SU-DHL-6 (cell line): ENCODE results near the gene CKAP2L.

Experiments used
- H2AFZ ChIP-seq: fragments of 200-600 bp; sonication (generic); 2 replicates; pipeline ENCODE4 v1.6.1; 2014; ENCODE audit warnings: low read depth, mild to moderate bottlenecking, moderate library complexity, mixed read lengths, antibody characterized with exemption, low read length; ENCODE audit not compliant: severe bottlenecking
- H3F3A ChIP-seq: fragments of 200-600 bp; shearing (Covaris generic); 2 replicates; pipeline ENCODE4 v1.6.0; 2016; ENCODE audit warnings: antibody characterized with exemption, mild to moderate bottlenecking; ENCODE audit not compliant: insufficient read depth
- H3K27ac ChIP-seq: fragments of 200-600 bp; sonication (generic); 2 replicates; pipeline ENCODE4 v1.5.1; 2016; ENCODE audit warnings: low read depth, mild to moderate bottlenecking, low read length, moderate library complexity, mixed read lengths
- H3K27me3 ChIP-seq: fragments of 200-600 bp; sonication (generic), shearing (Covaris generic); 2 replicates; pipeline ENCODE4 v1.6.0; 2014; ENCODE audit warnings: mild to moderate bottlenecking, low read length
- H3K36me3 ChIP-seq: fragments of 200-600 bp; sonication (generic); 2 replicates; pipeline ENCODE4 v1.6.1; 2014; ENCODE audit warnings: mild to moderate bottlenecking, low read length, mixed read lengths
- H3K4me2 ChIP-seq: fragments of 300-600, 200-600 bp; shearing (Covaris generic), sonication (generic); 2 replicates; pipeline ENCODE4 v1.6.0; 2014; ENCODE audit warnings: low read length, low read depth, mild to moderate bottlenecking; ENCODE audit not compliant: poor library complexity, severe bottlenecking
- H3K4me3 ChIP-seq: fragments of 200-600 bp; sonication (generic); 2 replicates; pipeline ENCODE4 v1.5.1; 2014; ENCODE audit warnings: antibody characterized with exemption, low read length, mild to moderate bottlenecking, mixed read lengths; ENCODE audit not compliant: insufficient read depth, poor library complexity, severe bottlenecking
- H3K79me2 ChIP-seq: fragments of 200-600 bp; sonication (generic); 2 replicates; pipeline ENCODE4 v1.6.1; 2014; ENCODE audit warnings: mild to moderate bottlenecking, low read length, moderate library complexity; ENCODE audit not compliant: insufficient read depth
- H3K9ac ChIP-seq: fragments of 200-600 bp; sonication (generic); 2 replicates; pipeline ENCODE4 v1.7.0; 2014; ENCODE audit warnings: mild to moderate bottlenecking, low read length
- H3K9me2 ChIP-seq: fragments of 200-600 bp; sonication (generic); replicated peaks from 2 replicates; pipeline ENCODE4 v1.6.1; 2014; ENCODE audit warnings: low read length; ENCODE audit not compliant: insufficient read depth
- H3K9me3 ChIP-seq: fragments of 200-600 bp; sonication (generic); 2 replicates; pipeline ENCODE4 v1.6.1; 2014; ENCODE audit warnings: low read length, mixed read lengths; ENCODE audit not compliant: insufficient read depth
- H4K20me1 ChIP-seq: fragments of 200-600 bp; sonication (generic); 2 replicates; pipeline ENCODE4 v1.6.1; 2014; ENCODE audit warnings: low read depth, mild to moderate bottlenecking, antibody characterized with exemption, low read length, moderate library complexity, mixed read lengths
- EZH2phosphoT487 ChIP-seq: fragments of 200-600 bp; sonication (generic), shearing (Covaris generic); conservative IDR thresholded peaks from 2 replicates; pipeline ENCODE4 v1.6.1; 2018; ENCODE audit warnings: mild to moderate bottlenecking, antibody characterized with exemption, low read length, moderate library complexity, mixed read lengths
- TF ChIP-seq, protein P1 (sequence below): fragments of 200-600 bp; sonication (generic); IDR thresholded peaks from one replicate; pipeline ENCODE4 v1.5.1; 2017; ENCODE audit warnings: antibody characterized with exemption, mild to moderate bottlenecking, low read length, moderate library complexity; ENCODE audit not compliant: insufficient read depth, poor library complexity, severe bottlenecking

Gene CKAP2L

DNA sequence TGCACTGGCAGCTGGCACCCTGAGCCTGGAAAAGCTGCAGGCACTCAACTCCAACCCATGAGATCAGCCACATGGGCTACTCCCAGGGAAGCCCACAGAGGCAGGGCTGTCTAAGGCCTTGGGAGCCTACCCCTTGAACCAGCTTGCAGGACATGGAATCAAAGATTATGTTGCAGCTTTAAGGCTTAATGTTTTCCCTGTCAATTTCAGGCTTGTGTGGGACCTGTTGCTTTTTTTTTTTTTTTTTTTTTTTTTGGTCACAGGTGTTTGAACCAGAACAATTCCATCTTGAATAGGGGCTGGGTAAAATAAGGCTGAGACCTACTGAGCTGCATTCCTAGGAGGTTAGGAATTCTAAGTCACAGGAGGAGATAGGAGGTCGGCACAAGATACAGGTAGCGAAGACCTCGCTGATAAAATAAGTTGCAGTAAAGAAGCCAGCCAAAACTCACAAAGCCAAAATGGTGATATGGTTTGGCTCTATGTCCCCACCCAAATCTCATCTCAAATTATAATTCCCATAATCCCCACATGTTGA, 27.4 kb upstream of the CKAP2L start:
- H3K9me2 ChIP-seq: no peaks in the 10 kb centered on the region; the same call in 1 of the 2 replicates
- no peaks in the 10 kb centered on the region for H3K36me3 ChIP-seq
- no peaks in the 10 kb centered on the region for H3F3A ChIP-seq
- no peaks in the 10 kb centered on the region for H3K79me2 ChIP-seq
- no peak overlapping the region for H3K27ac ChIP-seq
- H4K20me1 ChIP-seq: no peaks in the 10 kb centered on the region
- H3K27me3 ChIP-seq: no peaks in the 10 kb centered on the region
- no peak overlapping the region for H3K4me3 ChIP-seq
- H3K9ac ChIP-seq: no peak overlapping the region
- no peak overlapping the region for H2AFZ ChIP-seq
- TF ChIP-seq, protein P1, sequence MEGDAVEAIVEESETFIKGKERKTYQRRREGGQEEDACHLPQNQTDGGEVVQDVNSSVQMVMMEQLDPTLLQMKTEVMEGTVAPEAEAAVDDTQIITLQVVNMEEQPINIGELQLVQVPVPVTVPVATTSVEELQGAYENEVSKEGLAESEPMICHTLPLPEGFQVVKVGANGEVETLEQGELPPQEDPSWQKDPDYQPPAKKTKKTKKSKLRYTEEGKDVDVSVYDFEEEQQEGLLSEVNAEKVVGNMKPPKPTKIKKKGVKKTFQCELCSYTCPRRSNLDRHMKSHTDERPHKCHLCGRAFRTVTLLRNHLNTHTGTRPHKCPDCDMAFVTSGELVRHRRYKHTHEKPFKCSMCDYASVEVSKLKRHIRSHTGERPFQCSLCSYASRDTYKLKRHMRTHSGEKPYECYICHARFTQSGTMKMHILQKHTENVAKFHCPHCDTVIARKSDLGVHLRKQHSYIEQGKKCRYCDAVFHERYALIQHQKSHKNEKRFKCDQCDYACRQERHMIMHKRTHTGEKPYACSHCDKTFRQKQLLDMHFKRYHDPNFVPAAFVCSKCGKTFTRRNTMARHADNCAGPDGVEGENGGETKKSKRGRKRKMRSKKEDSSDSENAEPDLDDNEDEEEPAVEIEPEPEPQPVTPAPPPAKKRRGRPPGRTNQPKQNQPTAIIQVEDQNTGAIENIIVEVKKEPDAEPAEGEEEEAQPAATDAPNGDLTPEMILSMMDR: no peak
- no peak for TF ChIP-seq EZH2phosphoT487
- H3K9me3 ChIP-seq: no peaks in the 10 kb centered on the region
- no peak overlapping the region for H3K4me2 ChIP-seq

DNA sequence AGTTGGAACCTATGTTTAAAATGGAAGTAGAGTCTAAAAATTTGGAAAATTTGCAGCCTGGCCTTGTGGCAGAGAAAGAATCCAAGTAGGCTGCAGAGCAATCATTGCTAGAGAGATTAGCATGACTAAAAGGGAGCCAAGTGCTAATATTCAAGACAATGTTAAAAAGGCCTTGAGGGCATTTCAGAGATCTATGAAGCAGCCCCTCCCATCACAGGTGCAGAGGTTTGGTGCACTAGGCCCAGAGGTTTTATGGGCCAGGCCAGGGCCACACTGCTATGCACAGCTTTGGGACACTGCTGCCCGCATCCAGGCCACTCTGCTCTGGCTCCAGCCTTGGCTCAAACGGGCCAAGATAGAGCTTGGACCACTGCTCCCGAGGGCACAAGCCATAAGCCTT, 26.6 kb upstream of the CKAP2L start:
- Histone ChIP-seq H3K79me2 (no peaks in the 10 kb centered on the region), H3K9me3 (no peaks in the 10 kb centered on the region), H3K4me3 (no peak overlapping the region), H3F3A (no peaks in the 10 kb centered on the region), H4K20me1 (no peaks in the 10 kb centered on the region), H3K27ac (no peak overlapping the region), H3K27me3 (no peaks in the 10 kb centered on the region), H3K9ac (no peak overlapping the region), H3K4me2 (no peak overlapping the region), H3K9me2 (no peaks in the 10 kb centered on the region; the same call in 1 of the 2 replicates), H2AFZ (no peak overlapping the region), H3K36me3 (no peaks in the 10 kb centered on the region)
- TF ChIP-seq, protein P1: no peak
- no peak for TF ChIP-seq EZH2phosphoT487

DNA sequence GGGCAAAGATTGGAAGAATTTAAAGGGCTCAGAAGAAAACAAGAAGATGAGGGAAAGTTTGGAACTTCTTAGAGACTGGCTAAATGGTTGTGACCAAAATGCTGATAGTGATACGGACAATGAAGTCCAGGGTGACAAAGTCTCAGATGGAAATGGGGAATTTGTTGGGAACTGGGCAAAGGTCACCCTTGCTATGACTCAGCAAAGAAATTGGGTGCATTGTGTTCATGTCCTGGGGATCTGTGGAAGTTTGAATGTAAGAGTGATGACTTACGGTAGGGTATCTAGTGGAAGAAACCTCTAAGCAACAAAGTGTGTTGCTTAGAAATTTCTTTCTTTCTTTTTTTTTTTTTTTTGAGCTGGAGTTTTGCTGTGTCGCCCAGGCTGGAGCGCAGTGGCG, 25.9 kb upstream of the CKAP2L start:
- H3K4me2 ChIP-seq: no peak overlapping the region
- H3K9ac ChIP-seq: no peak overlapping the region
- H4K20me1 ChIP-seq: no peaks in the 10 kb centered on the region
- no peaks in the 10 kb centered on the region for H3F3A ChIP-seq
- H3K27me3 ChIP-seq: no peaks in the 10 kb centered on the region
- H3K9me3 ChIP-seq: no peaks in the 10 kb centered on the region
- H3K79me2 ChIP-seq: no peaks in the 10 kb centered on the region
- H2AFZ ChIP-seq: no peak overlapping the region
- no peak overlapping the region for H3K4me3 ChIP-seq
- H3K27ac ChIP-seq: no peak overlapping the region
- H3K36me3 ChIP-seq: no peaks in the 10 kb centered on the region
- TF ChIP-seq EZH2phosphoT487: no peak
- TF ChIP-seq, protein P1: no peak
- H3K9me2 ChIP-seq: no peaks in the 10 kb centered on the region; the same call in 1 of the 2 replicates

DNA sequence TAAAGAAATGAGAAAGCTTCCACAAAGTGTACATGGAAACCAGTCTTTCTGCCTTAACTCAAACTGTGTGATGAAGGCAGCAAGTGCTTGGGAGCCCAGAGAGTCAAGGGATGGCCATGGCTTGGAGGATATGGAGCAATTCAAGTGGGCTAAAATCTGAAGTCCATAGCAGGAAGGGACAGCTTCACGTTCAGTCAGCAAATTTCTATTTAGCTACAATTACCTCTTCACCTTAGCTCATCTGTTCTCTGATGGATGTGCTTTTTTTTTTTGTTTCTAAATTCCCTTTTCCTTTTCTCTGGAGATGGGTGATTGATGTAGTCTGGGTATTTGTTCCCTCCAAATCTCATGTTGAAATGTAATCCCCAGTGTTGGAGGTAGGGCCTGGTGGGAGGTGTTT, 24.8 kb upstream of the CKAP2L start:
- Histone ChIP-seq H3K9me2 (no peaks in the 10 kb centered on the region), H3K36me3 (no peaks in the 10 kb centered on the region), H3K27me3 (no peaks in the 10 kb centered on the region), H3K27ac (no peak overlapping the region), H3K9me3 (no peaks in the 10 kb centered on the region), H4K20me1 (no peaks in the 10 kb centered on the region), H3K4me2 (no peak overlapping the region), H2AFZ (no peak overlapping the region), H3K9ac (no peak overlapping the region), H3K4me3 (no peak overlapping the region), H3F3A (no peaks in the 10 kb centered on the region), H3K79me2 (no peaks in the 10 kb centered on the region)
- no peak for TF ChIP-seq EZH2phosphoT487
- TF ChIP-seq, protein P1: no peak
